HCT116 (cell line): ENCODE results near the gene RIPOR3. TPM values are rescaled to one million over a fixed set of nuclear protein-coding genes. Genes with fewer than 3 reads are reported as not detected.

Source experiments
- ATAC-seq: fragments of 200-7000 bp; cut with Tn5 transposase; 2 replicates; pipeline ENCODE4 v1.9.1; 2020; ENCODE audit warnings: mild to moderate bottlenecking, moderate library complexity
- BruUV-seq: library from RNA; stranded (reverse); fragments of 400-500 nt; replicated peaks from 2 replicates; lab custom pipeline; 2021; lab: Mats Ljungman, UMichigan
- CTCF ChIA-PET: fragments of 300-600 bp; sonication (Branson Sonifier 250); formaldehyde crosslinking; loops from one replicate; lab custom pipeline; 2021; ENCODE audit warnings: antibody characterized with exemption; lab: Charles Lee
- POLR2A ChIA-PET: fragments of 300-600, 350-600 bp; sonication (Branson Sonifier 250); formaldehyde crosslinking; loops from one replicate; lab custom pipeline; 2021; ENCODE audit warnings: antibody characterized with exemption; lab: Charles Lee
- RAD21 ChIA-PET, 2 experiments: fragments of 300-600 bp; sonication (Branson Sonifier 250); formaldehyde crosslinking; loops; one replicate each; lab custom pipeline; 2023; ENCODE audit warnings: low total read pairs in 2 of 2; ENCODE audit not compliant: uncharacterized antibody in 2 of 2, unreplicated experiment in 2 of 2, low non-redundant PET in 1 of 2; lab: Charles Lee
- DNase-seq: peaks from one replicate; pipeline ENCODE4 v3.0.0-alpha.2; 2010; ENCODE audit warnings: low read depth, low spot score
- H2AFZ ChIP-seq: fragments of 200-600 bp; shearing (Covaris generic), sonication (generic); 2 replicates; pipeline ENCODE4 v1.6.1; 2017; ENCODE audit warnings: low read depth, mixed run types, mixed read lengths, antibody characterized with exemption, low read length; ENCODE audit not compliant: poor library complexity, severe bottlenecking
- H3K27ac ChIP-seq: 2 replicates; pipeline ENCODE4 v1.5.1; 2012; ENCODE audit warnings: low read depth, low read length
- H3K27me3 ChIP-seq: fragments of 200-600 bp; sonication (generic); 2 replicates; pipeline ENCODE4 v1.6.1; 2016; ENCODE audit warnings: mixed run types, low read length, mixed read lengths; ENCODE audit not compliant: insufficient read depth
- H3K36me3 ChIP-seq, 2 experiments: fragments of 200-500 bp in 1 of 2; fragments of 200-600 bp in 1 of 2; sonication (Bioruptor generic) in 1 of 2; sonication (generic) in 1 of 2; 2 replicates each; pipeline versions ENCODE4 v1.5.1 to v1.6.1; 2014 to 2016; ENCODE audit warnings: low read length in 2 of 2, inconsistent platforms in 1 of 2, mixed read lengths in 1 of 2, mixed run types in 1 of 2; ENCODE audit not compliant: insufficient read depth in 2 of 2, control insufficient read depth in 1 of 2
- H3K4me1 ChIP-seq, 2 experiments: fragments of 200-600 bp in 1 of 2; sonication (generic) in 1 of 2; 2 replicates each; pipeline versions ENCODE4 v1.5.1 to v1.6.1; 2012 to 2017; ENCODE audit warnings: low read length in 2 of 2, inconsistent platforms in 1 of 2, mild to moderate bottlenecking in 1 of 2, mixed read lengths in 1 of 2, mixed run types in 1 of 2, moderate library complexity in 1 of 2; ENCODE audit not compliant: insufficient read depth in 2 of 2, control insufficient read depth in 1 of 2
- H3K4me2 ChIP-seq: fragments of 200-600 bp; sonication (generic); 2 replicates; pipeline ENCODE4 v1.6.1; 2017; ENCODE audit warnings: mixed run types, low read length, mixed read lengths
- H3K4me3 ChIP-seq, 2 experiments: fragments of 200-600 bp in 1 of 2; sonication (generic) in 1 of 2; replicated peaks in 1 of 2; 2 replicates each; pipeline ENCODE4 v1.5.1; 2011 to 2016; ENCODE audit warnings: low read length in 2 of 2, control low read depth in 1 of 2, low read depth in 1 of 2, mild to moderate bottlenecking in 1 of 2, mixed read lengths in 1 of 2, mixed run types in 1 of 2
- H3K79me2 ChIP-seq: fragments of 200-600 bp; sonication (generic); 2 replicates; pipeline ENCODE4 v1.6.1; 2017; ENCODE audit warnings: mild to moderate bottlenecking, mixed run types, low read length, moderate library complexity, mixed read lengths; ENCODE audit not compliant: insufficient read depth
- H3K9ac ChIP-seq: fragments of 200-600 bp; sonication (generic); 2 replicates; pipeline ENCODE4 v1.6.1; 2016; ENCODE audit warnings: low read length, mixed read lengths
- H3K9me2 ChIP-seq: fragments of 200-600 bp; sonication (generic), shearing (Covaris generic); 2 replicates; pipeline ENCODE4 v1.6.1; 2017; ENCODE audit warnings: mixed run types, mild to moderate bottlenecking, moderate library complexity; ENCODE audit not compliant: insufficient read depth
- H3K9me3 ChIP-seq, 2 experiments: fragments of 200-500 bp in 1 of 2; fragments of 200-600 bp in 1 of 2; sonication (Bioruptor generic) in 1 of 2; sonication (generic) in 1 of 2; 2 replicates each; pipeline ENCODE4 v1.6.1; 2014 to 2017; ENCODE audit warnings: low read length in 2 of 2, mixed read lengths in 2 of 2, inconsistent platforms in 1 of 2, low read depth in 1 of 2, mild to moderate bottlenecking in 1 of 2, mixed run types in 1 of 2, moderate library complexity in 1 of 2; ENCODE audit not compliant: control insufficient read depth in 1 of 2, insufficient read depth in 1 of 2
- H4K20me1 ChIP-seq: fragments of 200-600 bp; sonication (generic), shearing (Covaris generic); 2 replicates; pipeline ENCODE4 v1.6.1; 2017; ENCODE audit warnings: mixed run types, mild to moderate bottlenecking, moderate library complexity; ENCODE audit not compliant: insufficient read depth
- CBX3 ChIP-seq: IDR thresholded peaks from 2 replicates; pipeline ENCODE4 v1.6.1; 2012; ENCODE audit warnings: low read depth
- CEBPB ChIP-seq: IDR thresholded peaks from 2 replicates; pipeline ENCODE4 v1.6.1; 2012; ENCODE audit warnings: low read depth
- CTCF ChIP-seq, 3 experiments: fragments of 200-600 bp in 1 of 3; sonication (generic) in 1 of 3; IDR thresholded peaks in 2 of 3; conservative IDR thresholded peaks in 1 of 3; 2 replicates each; pipeline ENCODE4 v1.5.1; 2012 to 2017; ENCODE audit warnings: low read depth in 2 of 3, low read length in 2 of 3, antibody characterized with exemption in 1 of 3, borderline replicate concordance in 1 of 3, control low read depth in 1 of 3, mild to moderate bottlenecking in 1 of 3, mixed read lengths in 1 of 3, mixed run types in 1 of 3, moderate library complexity in 1 of 3; ENCODE audit not compliant: insufficient read depth in 1 of 3
- EGR1 ChIP-seq: IDR thresholded peaks from 2 replicates; pipeline ENCODE4 v1.6.1; 2012; ENCODE audit warnings: low read depth
- EZH2phosphoT487 ChIP-seq: fragments of 200-600 bp; IDR thresholded peaks from 2 replicates; pipeline ENCODE4 v1.6.1; 2018; ENCODE audit warnings: antibody characterized with exemption, borderline replicate concordance
- MAX ChIP-seq: IDR thresholded peaks from 2 replicates; pipeline ENCODE4 v1.6.1; 2012
- POLR2A ChIP-seq: IDR thresholded peaks from 2 replicates; pipeline ENCODE4 v1.7.0; 2011; ENCODE audit warnings: borderline replicate concordance; ENCODE audit not compliant: insufficient read depth, insufficient read length; ENCODE audit errors: extremely low read depth
- POLR2AphosphoS5 ChIP-seq: IDR thresholded peaks from 2 replicates; pipeline ENCODE4 v1.6.1; 2011; ENCODE audit warnings: mild to moderate bottlenecking, low read depth, low read length, moderate library complexity
- RAD21 ChIP-seq: IDR thresholded peaks from 2 replicates; pipeline ENCODE4 v1.6.1; 2012; ENCODE audit warnings: low read depth, mild to moderate bottlenecking
- SIN3A ChIP-seq: IDR thresholded peaks from 2 replicates; pipeline ENCODE4 v1.6.1; 2012; ENCODE audit warnings: low read depth
- SRF ChIP-seq: IDR thresholded peaks from 2 replicates; pipeline ENCODE4 v1.6.1; 2012; ENCODE audit warnings: low read depth
- TCF7L2 ChIP-seq: IDR thresholded peaks from 2 replicates; pipeline ENCODE4 v1.7.0; 2011; ENCODE audit warnings: borderline replicate concordance, inconsistent platforms; ENCODE audit not compliant: insufficient read depth, insufficient read length; ENCODE audit errors: extremely low read depth
- YY1 ChIP-seq: IDR thresholded peaks from 2 replicates; pipeline ENCODE4 v1.6.1; 2011; ENCODE audit warnings: low read length, low read depth, moderate library complexity, mild to moderate bottlenecking; ENCODE audit not compliant: insufficient replicate concordance; ENCODE audit errors: extremely low read depth
- ZFX ChIP-seq: fragments of 450-650 bp; IDR thresholded peaks from 2 replicates; pipeline ENCODE4 v1.6.1; 2017
- intact Hi-C: fragments of 100-400 bp; cut with micrococcal nuclease; formaldehyde crosslinking; loops from 2 replicates; pipeline ENCODE4 v1.10.0; 2022
- total RNA-seq: library from RNA; stranded (reverse); gene quantifications from one replicate; pipeline ENCODE4 v1.2.1, GENCODE V29; 2021; ENCODE audit not compliant: unreplicated experiment
- TF ChIP-seq, protein P1 (sequence below): IDR thresholded peaks from 2 replicates; pipeline ENCODE4 v1.6.1; 2011; ENCODE audit warnings: mild to moderate bottlenecking, low read length, moderate library complexity; ENCODE audit not compliant: insufficient replicate concordance; ENCODE audit errors: extremely low read depth
- TF ChIP-seq, protein P2 (sequence below): IDR thresholded peaks from 2 replicates; pipeline ENCODE4 v1.6.1; 2012; ENCODE audit warnings: low read depth
- TF ChIP-seq, protein P3 (sequence below): IDR thresholded peaks from 2 replicates; pipeline ENCODE4 v1.6.1; 2012

RIPOR3 gene
- total RNA-seq, 1 experiment from 2014 or later: 0.22 TPM

- TF ChIP-seq SRF (no peak), RAD21 (no peak), EGR1 (no peak), CBX3 (no peak), ZFX (no peak), EZH2phosphoT487 (no peak), CTCF (IDR thresholded peaks at IDR 0.05 in 2 of 3, conservative IDR thresholded peaks at IDR 0.05 in 1 of 3; ENCODE audit: borderline replicate concordance in 1 of 3, insufficient read depth in 1 of 3, low read depth in 2 of 3, low read length in 2 of 3) (no peak), SIN3A (no peak), CEBPB (no peak), MAX (no peak), YY1 (no peak), TCF7L2 (no peak), POLR2A (no peak), POLR2AphosphoS5 (no peak)
- TF ChIP-seq, protein P1, sequence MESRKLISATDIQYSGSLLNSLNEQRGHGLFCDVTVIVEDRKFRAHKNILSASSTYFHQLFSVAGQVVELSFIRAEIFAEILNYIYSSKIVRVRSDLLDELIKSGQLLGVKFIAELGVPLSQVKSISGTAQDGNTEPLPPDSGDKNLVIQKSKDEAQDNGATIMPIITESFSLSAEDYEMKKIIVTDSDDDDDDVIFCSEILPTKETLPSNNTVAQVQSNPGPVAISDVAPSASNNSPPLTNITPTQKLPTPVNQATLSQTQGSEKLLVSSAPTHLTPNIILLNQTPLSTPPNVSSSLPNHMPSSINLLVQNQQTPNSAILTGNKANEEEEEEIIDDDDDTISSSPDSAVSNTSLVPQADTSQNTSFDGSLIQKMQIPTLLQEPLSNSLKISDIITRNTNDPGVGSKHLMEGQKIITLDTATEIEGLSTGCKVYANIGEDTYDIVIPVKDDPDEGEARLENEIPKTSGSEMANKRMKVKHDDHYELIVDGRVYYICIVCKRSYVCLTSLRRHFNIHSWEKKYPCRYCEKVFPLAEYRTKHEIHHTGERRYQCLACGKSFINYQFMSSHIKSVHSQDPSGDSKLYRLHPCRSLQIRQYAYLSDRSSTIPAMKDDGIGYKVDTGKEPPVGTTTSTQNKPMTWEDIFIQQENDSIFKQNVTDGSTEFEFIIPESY: no peak
- TF ChIP-seq, protein P2, sequence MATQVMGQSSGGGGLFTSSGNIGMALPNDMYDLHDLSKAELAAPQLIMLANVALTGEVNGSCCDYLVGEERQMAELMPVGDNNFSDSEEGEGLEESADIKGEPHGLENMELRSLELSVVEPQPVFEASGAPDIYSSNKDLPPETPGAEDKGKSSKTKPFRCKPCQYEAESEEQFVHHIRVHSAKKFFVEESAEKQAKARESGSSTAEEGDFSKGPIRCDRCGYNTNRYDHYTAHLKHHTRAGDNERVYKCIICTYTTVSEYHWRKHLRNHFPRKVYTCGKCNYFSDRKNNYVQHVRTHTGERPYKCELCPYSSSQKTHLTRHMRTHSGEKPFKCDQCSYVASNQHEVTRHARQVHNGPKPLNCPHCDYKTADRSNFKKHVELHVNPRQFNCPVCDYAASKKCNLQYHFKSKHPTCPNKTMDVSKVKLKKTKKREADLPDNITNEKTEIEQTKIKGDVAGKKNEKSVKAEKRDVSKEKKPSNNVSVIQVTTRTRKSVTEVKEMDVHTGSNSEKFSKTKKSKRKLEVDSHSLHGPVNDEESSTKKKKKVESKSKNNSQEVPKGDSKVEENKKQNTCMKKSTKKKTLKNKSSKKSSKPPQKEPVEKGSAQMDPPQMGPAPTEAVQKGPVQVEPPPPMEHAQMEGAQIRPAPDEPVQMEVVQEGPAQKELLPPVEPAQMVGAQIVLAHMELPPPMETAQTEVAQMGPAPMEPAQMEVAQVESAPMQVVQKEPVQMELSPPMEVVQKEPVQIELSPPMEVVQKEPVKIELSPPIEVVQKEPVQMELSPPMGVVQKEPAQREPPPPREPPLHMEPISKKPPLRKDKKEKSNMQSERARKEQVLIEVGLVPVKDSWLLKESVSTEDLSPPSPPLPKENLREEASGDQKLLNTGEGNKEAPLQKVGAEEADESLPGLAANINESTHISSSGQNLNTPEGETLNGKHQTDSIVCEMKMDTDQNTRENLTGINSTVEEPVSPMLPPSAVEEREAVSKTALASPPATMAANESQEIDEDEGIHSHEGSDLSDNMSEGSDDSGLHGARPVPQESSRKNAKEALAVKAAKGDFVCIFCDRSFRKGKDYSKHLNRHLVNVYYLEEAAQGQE: no peak
- TF ChIP-seq, protein P3, sequence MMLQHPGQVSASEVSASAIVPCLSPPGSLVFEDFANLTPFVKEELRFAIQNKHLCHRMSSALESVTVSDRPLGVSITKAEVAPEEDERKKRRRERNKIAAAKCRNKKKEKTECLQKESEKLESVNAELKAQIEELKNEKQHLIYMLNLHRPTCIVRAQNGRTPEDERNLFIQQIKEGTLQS: no peak
- DNase-seq (no peak), ATAC-seq (no peak)
- Histone ChIP-seq H3K4me3 (no peak overlapping the region), H3K36me3 (no peaks in the 10 kb centered on the region), H3K27me3 (no peaks in the 10 kb centered on the region), H3K9ac (no peak overlapping the region), H3K9me3 (no peaks in the 10 kb centered on the region), H3K4me2 (no peak overlapping the region), H4K20me1 (no peaks in the 10 kb centered on the region), H3K4me1 (peaks cover 2 to 9% of the 10 kb centered on the region in 2 experiments; a peak in 1 of 4 replicates), H3K79me2 (no peaks in the 10 kb centered on the region), H2AFZ (no peak overlapping the region), H3K27ac (no peak overlapping the region), H3K9me2 (no peaks in the 10 kb centered on the region)
- ChIA-PET POLR2A (no interaction called here), RAD21 (no interaction called here), CTCF (no interaction called here)
- intact Hi-C loops: no loop called here
- no TSS peak for BruUV-seq
Observed at GRCh38 chr20:50598074-50598473, 93.3 kb downstream of the RIPOR3 start.
